Gastroesophageal sphincter (tissue), 4 donors: ENCODE measurements around the gene SUPT3H. TPM values are rescaled to one million over a fixed set of nuclear protein-coding genes. Genes with fewer than 3 reads are reported as not detected.

Source experiments
- ATAC-seq: fragments of 150-250 bp; one replicate; pipeline ENCODE4 v1.9.1; 2016; ENCODE audit warnings: mild to moderate bottlenecking, moderate library complexity
- H3K27ac ChIP-seq, 4 donors: fragments of 200-600 bp; sonication (generic) in 3 of 4; 1 replicate in 3 of 4; 2 replicates in 1 of 4; pipeline ENCODE4 v1.5.1; 2016 to 2019
- H3K27me3 ChIP-seq: fragments of 200-600 bp; sonication (generic); one replicate; pipeline ENCODE4 v1.5.1; 2019
- H3K36me3 ChIP-seq, 2 donors: fragments of 200-600 bp; sonication (generic); one replicate each; pipeline ENCODE4 v1.5.1; 2019; ENCODE audit warnings: control low read depth in 1 of 2
- H3K4me1 ChIP-seq, 3 donors: fragments of 200-600 bp; sonication (generic); 1 replicate in 2 of 3; 2 replicates in 1 of 3; pipeline ENCODE4 v1.5.1; 2016 to 2019; ENCODE audit warnings: control low read depth in 2 of 3
- H3K4me3 ChIP-seq, 2 donors: fragments of 200-600 bp; sonication (generic); one replicate each; pipeline ENCODE4 v1.5.1; 2019; ENCODE audit warnings: mild to moderate bottlenecking in 1 of 2, moderate library complexity in 1 of 2
- H3K9me3 ChIP-seq, 3 donors: fragments of 200-600 bp; sonication (generic); one replicate each; pipeline ENCODE4 v1.5.1; 2017 to 2019; ENCODE audit warnings: control low read depth in 2 of 3
- EP300 ChIP-seq: sonication (generic); formaldehyde crosslinking; IDR thresholded peaks from one replicate; pipeline ENCODE4 v1.6.1; 2017; ENCODE audit warnings: antibody characterized with exemption, mild to moderate bottlenecking
- POLR2A ChIP-seq, 2 donors: fragments of 450-650 bp; IDR thresholded peaks; one replicate each; pipeline ENCODE4 v1.6.1; 2017; ENCODE audit warnings: antibody characterized with exemption in 2 of 2, mild to moderate bottlenecking in 2 of 2, moderate library complexity in 1 of 2
- POLR2AphosphoS5 ChIP-seq: sonication (generic); formaldehyde crosslinking; IDR thresholded peaks from one replicate; pipeline ENCODE4 v1.6.1; 2017; ENCODE audit warnings: antibody characterized with exemption
- WGBS, 2 donors: methylation state at CpG; one replicate each; pipeline ENCODE4 v1.1.5; 2018; ENCODE audit warnings: low coverage in 1 of 2; 5-methylcytosine and 5-hydroxymethylcytosine counted together
- total RNA-seq, 4 donors: library from RNA; depleted of rRNA; stranded (reverse); fragments of >200 nt; gene quantifications; one replicate each; pipeline ENCODE4 v1.1.0, GENCODE V29; 2016
- TF ChIP-seq, protein P1 (sequence below), 4 experiments: fragments of 200-600 bp in 2 of 4; fragments of 450-650 bp in 2 of 4; sonication (generic) in 1 of 4; IDR thresholded peaks; one replicate each; pipeline ENCODE4 v1.5.1; 2017 to 2019; ENCODE audit warnings: antibody characterized with exemption in 4 of 4, mild to moderate bottlenecking in 2 of 4, moderate library complexity in 2 of 4

The SUPT3H gene
- total RNA-seq, 4 donors from 2014 or later: 3.6 to 13.1 (median 7.6) TPM

DNA sequence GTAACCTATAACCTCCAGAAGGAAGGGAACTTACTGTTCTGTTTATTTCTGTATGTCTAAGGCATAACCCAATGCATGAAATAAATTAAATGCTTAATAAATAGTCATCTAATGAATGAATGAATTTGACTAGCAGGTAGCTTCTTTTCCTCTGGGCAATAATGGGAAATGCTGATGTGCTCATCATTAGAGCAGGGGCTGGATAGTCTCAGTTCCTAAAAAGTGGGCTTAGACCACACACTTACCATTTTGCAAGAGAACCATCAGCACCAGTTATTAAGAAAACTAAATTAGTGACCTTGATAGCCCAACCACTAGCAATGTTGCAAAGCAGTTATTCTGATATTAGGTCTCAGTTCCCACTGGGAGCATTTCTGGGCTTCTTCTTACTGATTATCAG lies 540.5 kb downstream of the SUPT3H start:
- Histone ChIP-seq H3K27me3 (no peaks in the 10 kb centered on the region), H3K36me3 (no peaks in the 10 kb centered on the region), H3K4me1 (no peaks in the 10 kb centered on the region), H3K4me3 (no peak overlapping the region), H3K27ac (no peak overlapping the region), H3K9me3 (no peaks in the 10 kb centered on the region)
- no peak for ATAC-seq
- no peak for TF ChIP-seq EP300
- no peak for TF ChIP-seq POLR2A (IDR thresholded peaks at IDR 0.05)
- TF ChIP-seq POLR2AphosphoS5: no peak
- TF ChIP-seq, protein P1, sequence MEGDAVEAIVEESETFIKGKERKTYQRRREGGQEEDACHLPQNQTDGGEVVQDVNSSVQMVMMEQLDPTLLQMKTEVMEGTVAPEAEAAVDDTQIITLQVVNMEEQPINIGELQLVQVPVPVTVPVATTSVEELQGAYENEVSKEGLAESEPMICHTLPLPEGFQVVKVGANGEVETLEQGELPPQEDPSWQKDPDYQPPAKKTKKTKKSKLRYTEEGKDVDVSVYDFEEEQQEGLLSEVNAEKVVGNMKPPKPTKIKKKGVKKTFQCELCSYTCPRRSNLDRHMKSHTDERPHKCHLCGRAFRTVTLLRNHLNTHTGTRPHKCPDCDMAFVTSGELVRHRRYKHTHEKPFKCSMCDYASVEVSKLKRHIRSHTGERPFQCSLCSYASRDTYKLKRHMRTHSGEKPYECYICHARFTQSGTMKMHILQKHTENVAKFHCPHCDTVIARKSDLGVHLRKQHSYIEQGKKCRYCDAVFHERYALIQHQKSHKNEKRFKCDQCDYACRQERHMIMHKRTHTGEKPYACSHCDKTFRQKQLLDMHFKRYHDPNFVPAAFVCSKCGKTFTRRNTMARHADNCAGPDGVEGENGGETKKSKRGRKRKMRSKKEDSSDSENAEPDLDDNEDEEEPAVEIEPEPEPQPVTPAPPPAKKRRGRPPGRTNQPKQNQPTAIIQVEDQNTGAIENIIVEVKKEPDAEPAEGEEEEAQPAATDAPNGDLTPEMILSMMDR (IDR thresholded peaks at IDR 0.05): no peak

DNA sequence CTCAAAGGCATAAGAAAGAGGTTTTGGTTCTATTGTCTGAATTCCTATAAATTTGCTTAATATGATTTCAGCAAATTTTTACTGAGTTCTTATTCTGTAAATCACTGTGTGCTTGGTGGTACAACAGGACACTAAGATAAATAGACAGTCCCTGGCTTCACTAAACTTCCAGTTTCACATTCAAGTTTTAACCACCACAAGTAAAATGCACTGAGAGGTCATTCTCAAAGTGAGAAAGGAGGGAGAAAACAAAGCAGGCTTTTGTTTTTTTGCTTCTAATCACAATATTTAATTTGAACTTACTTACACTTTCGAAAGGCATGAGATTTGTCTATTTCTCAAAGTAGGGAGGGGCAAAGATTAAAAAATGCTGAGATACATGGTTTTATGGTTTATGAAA lies 544.5 kb downstream of the SUPT3H start:
- 81 to 94% methylated on average over 1 of the region's 1 CpG for WGBS, 2 donors
- Histone ChIP-seq H3K4me1 (no peaks in the 10 kb centered on the region), H3K27ac (no peak overlapping the region), H3K9me3 (no peaks in the 10 kb centered on the region), H3K4me3 (no peak overlapping the region), H3K36me3 (no peaks in the 10 kb centered on the region), H3K27me3 (no peaks in the 10 kb centered on the region)
- ATAC-seq: no peak
- TF ChIP-seq EP300 (no peak), POLR2A (IDR thresholded peaks at IDR 0.05) (no peak), POLR2AphosphoS5 (no peak)
- TF ChIP-seq, protein P1 (IDR thresholded peaks at IDR 0.05): no peak

DNA sequence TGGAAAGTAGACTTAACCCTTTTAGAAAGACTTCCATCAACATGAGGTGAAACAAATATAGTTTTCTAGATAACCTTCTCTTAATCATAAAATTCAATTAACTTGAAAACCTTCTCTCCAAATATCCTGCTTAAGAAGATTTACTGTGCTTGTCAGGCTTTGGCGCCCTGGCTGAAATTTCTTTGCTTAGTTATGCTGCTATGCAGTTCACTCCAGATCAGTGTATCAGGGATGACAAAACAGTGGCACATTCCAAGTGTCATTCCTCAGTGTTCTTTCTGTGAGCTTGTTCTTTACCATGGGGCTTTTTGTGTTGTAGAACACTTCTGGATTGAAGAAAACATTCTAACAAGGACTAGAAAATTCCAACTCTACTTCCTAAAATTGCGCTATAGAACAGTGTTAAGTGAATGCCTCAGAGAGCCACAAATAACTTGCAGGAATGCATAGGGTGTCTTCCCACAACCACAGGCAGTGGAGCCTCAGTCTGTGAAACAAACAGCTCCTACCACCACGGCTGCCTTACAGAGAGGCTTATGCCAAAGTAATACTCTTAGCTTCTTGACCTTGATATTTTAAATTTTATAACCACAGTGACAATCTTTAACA lies 546.6 kb downstream of the SUPT3H start:
- no peaks in the 10 kb centered on the region for H3K36me3 ChIP-seq
- WGBS, 2 donors: 75 to 94% methylated on average over 2 to 3 of the region's 3 CpGs

DNA sequence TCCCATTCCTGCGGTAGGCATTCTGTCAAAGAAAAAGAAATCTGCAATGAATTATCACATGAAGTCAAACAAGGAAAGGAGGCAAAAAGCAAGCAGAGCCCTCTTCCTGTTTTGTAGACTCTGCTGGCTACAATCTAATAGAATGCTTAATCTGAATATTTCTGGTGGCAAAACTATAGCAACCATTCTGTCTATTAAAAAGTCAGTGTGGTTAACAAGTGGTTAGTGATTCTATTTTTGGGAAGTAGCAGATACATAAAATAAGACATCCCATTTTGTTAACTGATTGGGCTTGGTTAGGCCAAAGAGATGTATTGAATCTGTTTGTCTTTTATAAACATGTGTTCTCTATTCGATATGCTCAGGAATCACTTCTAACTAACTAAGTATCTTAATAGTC lies 547.9 kb downstream of the SUPT3H start:
- H3K4me3 ChIP-seq: no peak overlapping the region
- H3K27me3 ChIP-seq: no peaks in the 10 kb centered on the region
- no peak for ATAC-seq
- TF ChIP-seq POLR2A (IDR thresholded peaks at IDR 0.05) (no peak), POLR2AphosphoS5 (no peak), EP300 (no peak)
- TF ChIP-seq, protein P1 (IDR thresholded peaks at IDR 0.05): no peak
- no peaks in the 10 kb centered on the region for H3K4me1 ChIP-seq
- no peaks in the 10 kb centered on the region for H3K9me3 ChIP-seq
- H3K27ac ChIP-seq: no peak overlapping the region
- no peaks in the 10 kb centered on the region for H3K36me3 ChIP-seq
- 70 to 73% methylated on average over 2 of the region's 2 CpGs for WGBS, 2 donors

More for the DNA sequence above, 546.6 kb downstream of the SUPT3H start:
- no peaks in the 10 kb centered on the region for H3K9me3 ChIP-seq
- H3K27ac ChIP-seq: no peak overlapping the region
- no peak overlapping the region for H3K4me3 ChIP-seq
- no peaks in the 10 kb centered on the region for H3K27me3 ChIP-seq
- ATAC-seq: no peak
- no peaks in the 10 kb centered on the region for H3K4me1 ChIP-seq
- TF ChIP-seq EP300: no peak
- no peak for TF ChIP-seq POLR2A (IDR thresholded peaks at IDR 0.05)
- TF ChIP-seq, protein P1 (IDR thresholded peaks at IDR 0.05): no peak
- TF ChIP-seq POLR2AphosphoS5: no peak

DNA sequence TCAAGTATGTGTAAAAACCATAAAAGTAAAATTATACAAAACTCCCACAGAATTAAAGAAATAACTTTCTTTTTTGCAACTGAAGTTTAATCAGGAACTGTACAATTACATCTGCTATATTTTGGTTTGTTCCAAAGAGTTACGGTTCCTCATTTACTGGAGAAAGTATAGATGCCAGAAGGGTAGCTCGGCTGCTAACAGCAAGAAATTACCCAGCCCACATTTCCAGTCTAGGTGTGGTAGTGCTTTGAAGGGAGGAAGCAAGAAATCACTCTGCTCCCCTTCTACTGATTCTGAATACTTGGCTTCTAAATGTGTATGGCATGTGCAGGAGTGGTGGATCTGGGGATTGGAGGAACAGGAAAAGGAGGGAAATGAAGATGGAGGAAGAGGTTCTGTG lies 549.0 kb downstream of the SUPT3H start:
- Histone ChIP-seq H3K36me3 (no peaks in the 10 kb centered on the region), H3K4me1 (no peaks in the 10 kb centered on the region), H3K27ac (no peak overlapping the region), H3K27me3 (no peaks in the 10 kb centered on the region), H3K9me3 (no peaks in the 10 kb centered on the region), H3K4me3 (no peak overlapping the region)
- WGBS, 2 donors: 74 to 79% methylated on average over 2 of the region's 2 CpGs
- ATAC-seq: no peak
- TF ChIP-seq POLR2AphosphoS5 (no peak), POLR2A (IDR thresholded peaks at IDR 0.05) (no peak), EP300 (no peak)
- TF ChIP-seq, protein P1 (IDR thresholded peaks at IDR 0.05): no peak
